T-helper 1 cell (primary cell): ENCODE measurements around the gene RABGAP1L.
A peak's percentile ranks its signal among the peaks of the same experiment; 100 is the strongest.
"Not testable (repeated sequence)": the region's sequence is repeated elsewhere in the genome, so short reads cannot be mapped to it uniquely, and the experiment has no call there.

Experiments
- DNase-seq, 5 donors: peaks; one replicate each; pipeline ENCODE4 v3.0.0-alpha.2; 2012 to 2020

RABGAP1L gene

DNA sequence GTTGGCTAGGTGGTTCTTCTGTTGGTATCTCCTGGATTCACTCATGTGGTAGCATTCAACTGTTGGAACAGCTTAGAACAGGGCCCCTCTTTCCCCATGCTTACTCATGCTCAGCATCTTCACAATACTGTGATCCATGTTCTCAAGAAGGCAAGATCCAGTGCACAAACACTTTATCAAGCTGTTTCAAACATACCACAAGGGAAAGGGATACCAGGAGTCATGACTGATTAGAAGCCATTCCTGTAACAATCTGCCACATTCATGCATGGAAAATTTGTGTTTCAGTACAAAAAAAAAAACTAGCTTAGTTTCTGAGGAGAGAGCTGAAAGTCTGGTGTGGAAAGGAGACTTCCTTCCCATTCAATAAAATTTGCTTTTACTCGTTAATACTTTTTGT, 670.7 kb downstream of the RABGAP1L start:
- no peak for DNase-seq

- no peak for DNase-seq
Measured at GRCh38 chr1:174836543-174836942, 677.2 kb downstream of the RABGAP1L start.

- no peak for DNase-seq
Measured at GRCh38 chr1:174837386-174837785, 678.1 kb downstream of the RABGAP1L start.

DNA sequence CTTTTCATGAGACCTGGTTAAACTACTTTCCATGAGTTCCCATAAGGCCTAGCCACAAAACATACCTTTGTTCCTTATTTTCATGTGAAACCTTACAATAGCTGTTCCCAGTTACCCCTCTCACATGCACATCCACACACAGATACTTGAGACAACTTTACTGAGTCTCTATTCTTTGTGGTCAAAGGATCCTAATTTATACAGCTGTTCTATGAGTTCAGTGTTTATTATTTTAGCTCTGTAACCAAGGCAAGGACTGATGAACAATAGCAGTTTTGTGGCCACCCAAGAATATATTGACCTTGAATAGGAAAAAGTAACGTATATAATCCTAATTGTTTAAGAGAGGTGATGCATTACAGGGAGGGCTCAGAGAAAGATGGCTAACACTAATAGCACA, 679.9 kb downstream of the RABGAP1L start:
- no peak for DNase-seq

- DNase-seq, result no peak
Measured at GRCh38 chr1:174841747-174842146, 682.4 kb downstream of the RABGAP1L start.

GRCh38 chr1:174848593-174849560, 689.6 kb downstream of the RABGAP1L start:
- DNase-seq, result not testable (repeated sequence)

DNA sequence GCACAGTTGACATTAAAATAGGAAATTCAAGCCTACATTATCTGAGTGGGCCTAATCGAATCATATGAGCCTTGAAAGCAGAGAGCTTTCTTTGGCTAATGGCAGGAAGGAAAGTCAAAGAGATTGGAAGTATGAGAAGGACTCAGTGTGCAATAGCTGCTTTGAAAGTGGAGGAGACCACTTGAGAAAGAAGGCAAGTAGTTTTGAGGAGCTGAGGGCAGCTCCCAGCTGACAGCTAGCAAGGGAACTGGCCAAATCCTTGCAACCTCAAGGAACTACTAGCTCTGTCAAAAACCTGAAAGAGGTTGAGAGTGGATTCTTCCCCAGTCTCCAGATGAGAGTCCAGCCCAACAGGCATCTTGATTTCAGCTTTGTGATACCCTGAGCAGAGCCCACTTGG, 691.4 kb downstream of the RABGAP1L start:
- no peak for DNase-seq

DNA sequence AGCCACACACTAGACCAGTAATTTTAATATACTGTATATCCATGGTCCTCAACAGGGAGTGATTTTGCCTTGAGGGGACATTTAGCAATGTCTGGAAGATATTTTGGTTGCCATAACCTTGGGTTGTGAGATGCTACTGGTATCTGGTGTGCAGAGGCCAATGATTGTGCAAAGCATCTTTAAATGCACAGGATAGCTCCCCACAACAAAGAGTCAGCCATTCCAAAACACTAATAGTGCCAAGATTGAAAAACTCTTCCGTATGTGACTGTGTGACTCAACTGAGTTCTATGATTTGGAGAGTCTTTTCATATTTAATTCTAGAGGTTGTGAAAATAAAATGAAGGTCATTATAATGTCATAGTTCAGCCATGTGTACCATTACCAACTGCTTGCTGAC, 699.0 kb downstream of the RABGAP1L start:
- DNase-seq, result no peak

DNA sequence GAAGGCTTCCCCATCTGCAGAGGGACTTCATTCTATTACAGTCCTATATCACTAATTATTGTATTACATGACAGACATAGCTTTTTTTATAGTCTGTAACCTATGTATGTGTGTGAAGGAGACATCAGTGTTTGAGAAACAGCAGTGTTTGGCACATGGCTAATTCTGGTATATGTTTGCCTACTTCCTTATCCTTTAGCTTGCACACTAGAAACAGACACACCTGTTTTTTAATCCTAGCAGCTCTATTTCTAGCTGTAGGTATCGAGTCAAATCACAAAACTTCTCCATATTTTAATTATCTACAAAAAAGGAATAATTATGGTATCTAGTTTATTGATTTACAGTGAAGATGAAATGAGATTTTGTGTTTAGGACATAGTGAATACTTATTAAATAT, 711.0 kb downstream of the RABGAP1L start:
- DNase-seq, result no peak

GRCh38 chr1:174871886-174872285, 712.6 kb downstream of the RABGAP1L start:
- no peak for DNase-seq

- no peak for DNase-seq
Measured at GRCh38 chr1:174872615-174873058, 713.3 kb downstream of the RABGAP1L start.

DNA sequence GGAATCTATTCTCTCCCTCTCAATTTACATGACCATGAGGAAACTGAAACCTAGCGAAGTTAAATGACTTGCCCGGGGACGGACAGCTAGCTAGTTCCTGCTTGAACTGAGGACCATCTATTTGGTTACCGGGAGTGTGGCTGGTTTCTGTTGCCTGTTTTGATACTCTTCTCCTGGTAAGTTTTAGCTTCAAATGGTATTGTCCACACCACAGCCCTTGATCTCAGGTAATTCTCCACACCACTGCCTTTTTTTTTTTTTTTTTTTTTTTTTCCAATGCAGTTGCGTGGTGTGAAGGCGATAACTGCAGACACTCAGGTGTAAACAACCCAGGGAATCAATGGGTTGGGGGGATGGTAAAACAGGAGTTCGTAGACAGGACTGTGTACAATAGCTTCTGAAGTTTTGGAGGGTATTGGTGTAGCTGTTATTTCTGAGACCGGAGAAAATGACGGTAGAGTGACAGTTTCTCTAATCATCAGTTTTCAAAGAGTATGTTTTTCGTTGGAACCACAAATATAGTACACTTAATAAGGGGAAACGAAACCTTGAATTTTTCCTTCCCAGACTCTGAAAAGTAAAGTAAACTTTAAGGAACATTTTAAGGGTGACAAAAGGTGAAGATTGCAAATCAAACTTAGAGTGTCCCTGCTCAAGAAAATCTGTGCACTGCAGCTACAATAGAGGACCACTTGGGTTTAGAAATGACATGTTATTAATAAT, 715.2 kb downstream of the RABGAP1L start:
- DNase-seq, result no peak

GRCh38 chr1:174875306-174875705, 716.0 kb downstream of the RABGAP1L start:
- peak in 2 of 5 donors; percentile 8 to 36 for DNase-seq

- no peak for DNase-seq
Measured at GRCh38 chr1:174877208-174877673, 717.9 kb downstream of the RABGAP1L start.

GRCh38 chr1:174880171-174880570, 720.9 kb downstream of the RABGAP1L start:
- DNase-seq, result no peak

DNA sequence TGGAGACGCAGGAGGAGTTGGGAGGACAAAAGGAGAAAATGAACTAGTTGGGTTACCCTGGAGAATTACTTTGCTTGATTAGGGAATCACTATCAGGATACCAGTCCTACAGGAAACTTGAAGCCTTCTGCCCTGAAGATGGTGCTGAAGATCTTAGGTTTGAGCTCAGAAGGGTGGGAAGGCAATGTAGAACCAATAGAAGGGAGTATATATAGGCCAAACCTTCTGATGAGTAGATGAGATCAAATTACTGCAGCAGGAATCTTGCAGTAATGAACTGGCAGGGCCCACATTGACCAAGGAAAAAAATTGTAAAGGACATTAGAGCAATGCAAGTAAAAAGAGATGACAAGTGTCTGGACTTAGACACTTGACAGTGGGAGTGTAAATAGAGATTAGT, 724.1 kb downstream of the RABGAP1L start:
- DNase-seq, result no peak

DNA sequence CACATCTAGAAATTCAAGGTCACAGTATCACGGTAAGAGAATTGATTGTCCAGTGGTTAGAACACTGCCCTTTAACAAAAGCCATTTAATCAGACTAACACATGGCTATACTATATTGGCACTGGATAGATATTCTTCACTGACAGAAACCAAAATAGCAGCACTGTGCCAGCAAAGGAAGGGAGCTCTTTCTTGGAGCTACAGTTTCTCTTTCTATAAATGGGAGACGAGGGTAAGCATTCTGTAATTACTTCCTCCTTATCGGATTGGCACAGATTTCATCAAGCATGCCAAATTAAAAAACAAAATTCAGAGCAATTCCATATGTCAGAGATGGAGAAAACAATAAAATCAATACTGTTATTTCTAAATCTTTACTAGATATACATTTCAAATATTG, 724.7 kb downstream of the RABGAP1L start:
- no peak for DNase-seq

DNA sequence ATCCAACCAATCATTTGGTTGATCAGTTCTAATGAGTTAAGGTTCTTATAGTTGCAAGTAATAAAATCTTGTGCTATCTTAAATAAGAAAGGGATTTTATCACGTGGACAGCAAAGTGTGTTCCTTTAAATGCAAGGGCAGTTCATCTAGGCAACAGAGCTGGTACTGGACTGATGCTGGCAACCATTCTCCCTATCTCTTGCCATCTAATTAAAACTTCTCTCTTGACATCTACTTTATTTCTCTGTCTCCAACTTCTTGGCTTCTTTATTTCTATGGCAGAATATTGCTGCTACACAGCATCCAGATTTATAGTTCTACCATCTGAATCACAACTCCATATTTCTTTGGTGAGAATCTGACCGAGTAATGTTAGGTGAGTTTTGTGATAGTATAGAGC, 725.2 kb downstream of the RABGAP1L start:
- no peak for DNase-seq

DNA sequence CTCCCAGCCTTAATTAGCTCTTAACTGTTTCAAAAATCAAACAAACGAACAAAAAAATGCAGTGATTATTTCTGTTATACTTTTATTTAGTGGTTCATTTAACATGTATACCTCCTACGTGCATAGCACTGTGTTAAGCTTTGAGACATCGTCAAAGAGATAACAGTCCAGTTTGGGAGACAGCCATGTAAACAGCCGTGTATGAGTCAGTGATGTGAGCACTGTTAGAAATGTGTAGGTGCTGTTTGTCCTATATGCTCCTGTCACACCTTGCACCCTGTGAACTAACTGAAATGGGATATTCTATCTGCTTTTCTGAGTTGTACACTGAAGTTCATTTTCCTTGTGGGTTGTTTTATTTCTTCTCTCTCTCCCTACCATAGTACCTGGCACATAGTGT, 730.7 kb downstream of the RABGAP1L start:
- DNase-seq, result no peak

DNA sequence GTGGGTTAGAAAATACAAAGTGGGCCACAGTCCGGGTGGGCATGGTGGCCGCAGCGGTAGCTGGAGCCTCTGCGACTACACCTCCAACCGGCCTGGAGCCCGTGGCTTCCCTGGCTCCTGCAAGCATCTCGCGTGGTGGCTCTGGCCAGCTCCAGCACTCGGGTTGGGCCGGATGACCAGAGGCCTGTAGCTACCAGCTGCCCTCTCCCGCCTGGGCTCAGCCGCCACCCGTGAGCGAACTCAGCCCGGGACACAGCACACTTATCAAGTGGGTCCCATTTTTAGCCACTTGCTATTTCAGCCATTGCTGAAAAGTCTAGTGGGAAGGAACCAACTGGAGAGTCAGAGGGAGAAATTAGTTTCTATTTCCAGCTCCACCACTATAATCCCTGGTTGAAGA, 732.7 kb downstream of the RABGAP1L start:
- no peak for DNase-seq

DNA sequence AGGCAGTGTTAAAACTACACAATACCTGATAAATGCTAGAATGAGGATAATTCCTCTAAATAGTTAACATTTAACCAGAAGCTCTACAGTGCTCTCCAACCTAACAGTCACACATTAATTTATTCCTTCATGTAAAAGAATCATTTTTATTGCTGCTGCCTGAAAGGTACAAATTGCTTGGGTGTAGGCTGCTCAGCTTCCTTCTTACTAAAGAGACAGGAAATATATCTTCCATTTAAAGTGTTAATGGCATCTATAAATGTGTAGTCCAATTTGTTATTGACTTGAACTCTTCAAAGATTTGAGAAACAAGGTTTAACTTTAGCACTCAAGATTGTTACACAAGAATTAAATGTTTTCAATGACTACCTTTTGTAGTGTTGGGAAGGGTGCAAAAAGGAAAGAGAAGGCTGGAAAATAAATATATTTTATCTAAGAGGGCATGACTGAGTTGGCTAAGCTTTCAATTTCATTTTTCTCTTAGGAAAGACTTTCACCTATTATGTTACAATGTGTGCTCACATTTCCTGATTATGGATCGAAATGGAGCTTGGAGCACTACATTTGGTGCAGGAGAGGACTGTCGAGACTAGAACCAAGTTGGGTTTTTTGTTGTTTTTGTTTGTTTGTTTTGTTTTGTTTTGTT, 734.9 kb downstream of the RABGAP1L start:
- DNase-seq, result no peak

DNA sequence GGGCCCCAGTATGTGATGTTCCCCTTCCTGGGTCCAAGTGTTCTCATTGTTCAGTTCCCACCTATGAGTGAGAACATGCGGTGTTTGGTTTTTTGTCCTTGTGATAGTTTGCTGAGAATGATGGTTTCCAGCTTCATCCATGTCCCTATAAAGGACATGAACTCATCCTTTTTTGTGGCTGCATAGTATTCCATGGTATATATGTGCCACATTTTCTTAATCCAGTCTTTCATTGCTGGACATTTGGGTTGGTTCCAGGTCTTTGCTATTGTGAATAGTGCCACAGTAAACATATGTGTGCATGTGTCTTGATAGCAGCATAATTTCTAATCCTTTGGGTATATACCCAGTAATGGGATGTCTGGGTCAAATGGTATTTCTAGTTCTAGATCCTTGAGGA, 736.3 kb downstream of the RABGAP1L start:
- DNase-seq, result not testable (repeated sequence)

DNA sequence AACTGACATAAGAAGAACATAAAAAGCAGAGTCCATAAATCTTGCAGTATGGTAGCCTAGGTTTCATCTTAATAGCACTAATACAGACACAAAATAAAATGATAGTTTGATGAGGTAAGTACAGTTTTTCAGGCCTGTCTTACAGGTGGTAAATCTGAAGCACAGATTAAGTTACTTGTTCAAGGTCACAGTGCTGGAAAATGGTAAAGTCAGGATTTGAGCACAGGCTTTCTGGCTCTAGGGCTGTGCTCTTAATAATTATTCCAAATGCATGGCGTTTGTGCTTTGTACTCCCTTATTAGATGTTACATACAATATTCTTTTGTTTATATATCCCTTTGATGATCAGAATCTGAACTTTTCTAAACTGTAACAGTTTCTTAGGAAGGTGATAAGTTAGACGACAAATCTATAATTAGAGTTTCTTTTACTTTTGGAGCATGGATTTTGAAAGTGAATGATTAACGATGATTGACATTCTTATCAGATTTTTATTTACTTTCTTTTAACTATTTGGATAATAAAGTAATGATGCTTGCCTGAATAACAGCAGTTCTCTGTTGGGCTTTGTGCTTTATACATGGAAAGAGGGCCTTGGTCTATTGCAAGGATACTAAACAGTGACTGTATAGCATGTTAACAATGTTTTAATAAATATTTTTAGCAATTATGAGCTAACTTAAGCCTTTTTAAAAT, 738.9 kb downstream of the RABGAP1L start:
- no peak for DNase-seq
